ENCODE data around the gene LILRB5.
"Not testable (repeated sequence)": the region's sequence is repeated elsewhere in the genome, so short reads cannot be mapped to it uniquely, and the experiment has no call there.

LILRB5 gene

DNA sequence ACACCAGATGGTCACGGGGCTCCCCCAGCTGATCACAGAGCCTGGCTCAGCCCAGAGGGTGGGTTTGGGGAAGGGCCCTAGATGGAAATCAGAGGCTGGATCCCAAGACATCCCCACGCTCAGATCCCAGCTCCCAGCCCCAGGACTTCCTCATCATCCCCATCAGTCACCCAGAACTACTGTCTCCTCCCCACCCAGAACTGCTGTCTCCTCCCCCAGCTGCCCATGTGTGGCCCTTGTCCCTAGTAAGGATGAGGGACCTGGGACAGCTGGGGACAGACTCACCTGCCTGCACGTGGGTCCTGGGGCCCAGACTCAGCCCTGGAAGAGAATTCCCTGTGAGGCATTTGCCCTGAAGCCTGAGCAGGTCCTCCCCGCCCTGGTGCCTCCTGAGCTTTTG lies 14.8 kb downstream of the LILRB5 start:
- DNase-seq (ENCODE audit: low read depth): not testable (repeated sequence)

DNA sequence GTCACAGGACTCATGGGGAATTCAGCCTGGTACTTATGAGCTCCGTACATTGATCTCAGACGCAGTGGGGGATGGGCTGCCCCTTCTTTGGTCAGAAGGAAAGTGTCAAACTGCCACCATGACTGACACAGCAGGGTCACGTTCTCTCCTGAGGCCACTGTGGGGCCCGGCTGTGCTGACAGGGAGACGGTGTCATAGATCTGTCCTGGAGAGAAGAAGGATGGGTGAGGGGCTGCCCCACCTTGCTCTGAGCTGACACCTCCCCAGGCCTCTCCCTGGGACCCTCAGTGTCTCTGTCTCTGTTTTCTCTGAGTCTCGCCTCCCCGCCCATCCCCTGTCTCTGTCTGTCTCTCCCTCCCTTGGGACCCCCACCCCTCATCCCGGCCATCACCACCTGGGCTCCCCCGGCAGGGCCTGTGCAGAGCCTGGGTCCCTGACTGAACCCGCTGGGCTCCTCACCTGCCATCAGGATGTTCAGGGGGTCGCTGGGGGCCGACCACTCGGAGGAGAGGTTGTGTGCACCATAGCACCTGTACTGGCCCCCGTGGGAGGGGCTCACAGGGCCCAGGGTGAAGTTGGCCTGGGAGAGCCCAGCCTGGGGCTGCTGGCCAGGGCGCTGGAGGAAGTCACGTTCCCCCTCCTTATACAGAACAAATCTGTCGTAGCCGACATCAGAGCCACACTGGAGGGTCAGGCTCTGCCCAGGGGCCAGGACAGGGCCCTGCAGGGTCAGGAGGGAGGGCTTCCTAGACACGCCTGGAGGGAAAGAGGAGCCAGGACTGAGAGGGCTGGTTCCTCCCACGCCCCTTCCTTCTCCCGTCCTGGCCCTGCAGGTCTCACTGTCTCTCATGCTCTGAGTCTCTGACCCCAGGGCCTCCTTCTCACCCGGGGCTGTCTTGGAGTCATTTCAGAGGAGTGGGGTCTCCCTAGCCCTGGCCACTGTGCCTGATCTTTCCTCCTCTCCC lies 16.4 kb downstream of the LILRB5 start:
- DNase-seq (ENCODE audit: low read depth): not testable (repeated sequence)

DNA sequence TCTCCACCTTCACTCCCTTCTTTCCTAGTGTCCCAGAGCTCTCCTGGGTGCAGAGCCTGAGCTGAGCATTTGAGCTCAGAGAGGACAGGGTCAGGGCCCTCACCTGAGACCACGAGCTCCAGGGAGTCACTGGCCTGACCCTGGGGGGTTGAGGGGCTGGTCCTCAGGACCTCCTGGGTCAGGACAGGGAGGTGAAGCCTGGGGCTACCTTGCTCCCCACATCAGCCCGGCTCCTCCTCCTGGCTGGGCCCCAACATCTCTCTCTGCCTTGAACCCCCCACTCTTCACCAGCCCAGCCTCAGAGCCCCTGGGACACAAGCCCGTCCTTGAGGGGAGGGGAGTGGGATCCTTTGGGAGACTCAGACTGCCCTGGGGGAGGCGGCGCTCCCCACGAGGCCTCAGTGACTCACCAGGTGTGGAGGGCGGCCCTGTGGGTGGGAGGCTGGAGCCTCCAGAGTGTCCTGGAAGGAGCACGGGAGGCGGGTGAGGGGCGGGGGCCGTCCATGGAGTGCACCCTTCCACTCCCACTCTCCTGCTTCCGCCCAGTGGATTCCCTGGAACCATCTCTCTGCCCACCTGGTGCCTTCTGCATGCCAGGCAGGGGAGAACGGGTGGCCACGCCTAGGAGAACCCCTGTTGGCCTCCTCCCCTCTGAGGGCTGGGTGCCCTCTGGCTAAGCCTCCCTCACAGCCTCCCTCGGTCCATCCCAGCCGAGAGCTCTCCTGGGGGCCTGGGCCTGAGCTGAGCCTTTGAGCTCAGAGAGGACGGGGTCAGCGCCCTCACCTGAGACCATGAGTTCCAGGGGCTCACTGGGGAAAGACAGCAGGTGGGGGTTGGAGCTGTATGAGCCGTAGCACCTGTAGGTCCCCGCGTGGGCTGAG lies 17.3 kb downstream of the LILRB5 start:
- DNase-seq (ENCODE audit: low read depth): not testable (repeated sequence)

DNA sequence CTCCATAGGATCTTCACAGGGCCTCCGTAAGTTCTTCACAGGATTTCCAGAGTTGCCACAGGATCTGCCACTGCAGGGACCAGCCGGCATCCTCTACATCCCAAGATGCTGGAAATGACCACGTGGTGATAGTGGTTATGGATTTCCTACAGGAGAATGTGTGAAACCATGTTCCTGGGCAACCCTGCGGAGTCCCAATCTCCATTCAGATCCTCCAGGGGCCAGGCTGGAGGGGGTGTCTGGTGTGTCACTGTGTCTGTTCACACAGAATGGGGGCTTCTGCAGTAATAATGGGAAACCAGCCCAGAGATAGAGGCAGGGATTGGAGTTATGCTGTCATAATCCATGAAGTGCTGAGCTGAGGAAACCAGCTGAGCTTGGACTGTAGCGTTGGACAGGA lies 23.1 kb downstream of the LILRB5 start:
- DNase-seq (ENCODE audit: low read depth): no peak

DNA sequence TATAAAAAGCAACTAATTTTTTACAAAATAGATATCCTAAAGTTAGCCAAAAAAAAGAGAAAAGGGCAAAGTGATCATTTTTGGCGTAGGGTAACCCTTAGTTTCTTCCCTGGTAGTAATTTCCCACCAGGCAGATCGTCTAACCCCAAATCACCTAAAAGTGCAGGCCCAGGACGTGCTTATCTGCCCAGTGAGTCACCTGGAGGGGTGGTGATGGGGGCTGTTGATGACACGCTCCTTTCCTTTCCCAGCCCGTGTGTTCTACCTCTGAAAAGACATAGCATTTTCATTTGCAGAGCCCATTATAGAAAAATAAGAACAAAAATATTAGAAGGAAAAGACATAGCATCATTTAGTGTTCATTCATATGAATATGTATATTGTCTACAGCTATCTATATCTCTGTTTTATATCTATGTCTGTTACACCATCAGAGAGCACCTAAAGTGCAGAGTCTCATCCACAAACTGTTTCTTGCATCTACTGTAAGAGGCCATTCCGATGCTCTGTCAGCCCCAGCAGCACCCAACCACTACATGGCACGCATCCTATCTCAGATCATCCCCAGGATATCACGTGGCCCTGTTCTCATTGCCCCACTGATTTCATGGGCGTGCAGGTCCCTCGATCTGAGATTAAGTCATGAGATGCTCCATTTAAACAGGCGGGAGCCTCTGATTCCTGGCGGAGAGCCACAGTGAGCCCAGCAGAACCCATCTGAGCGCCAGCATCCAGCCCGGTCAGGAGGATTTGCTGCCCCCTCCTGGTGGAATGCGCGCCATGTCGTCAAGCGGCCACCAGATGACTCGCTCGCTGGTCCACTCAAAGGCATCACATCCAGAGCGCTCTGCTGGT lies 25.8 kb downstream of the LILRB5 start:
- DNase-seq (ENCODE audit: low read depth): peak; percentile 63

DNA sequence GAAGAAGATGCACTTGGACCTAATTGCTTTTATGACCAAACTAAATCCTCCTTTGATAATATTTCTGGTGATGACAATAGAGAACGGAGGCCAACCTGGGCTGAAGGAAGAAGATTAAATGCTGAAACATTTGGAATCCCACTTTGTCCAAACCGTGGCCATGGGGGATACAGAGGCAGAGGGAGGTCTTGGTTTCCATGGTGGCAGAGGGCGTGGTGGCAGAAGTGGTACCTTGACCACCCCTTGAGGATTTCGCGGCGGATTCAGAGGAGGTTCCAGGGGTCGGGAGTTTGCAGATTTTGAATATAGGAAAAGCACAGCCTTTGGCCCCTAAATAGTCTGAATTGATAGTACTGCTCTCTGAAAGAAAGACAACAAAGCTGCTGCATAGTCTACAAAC lies 27.0 kb downstream of the LILRB5 start:
- no peak for DNase-seq (ENCODE audit: low read depth)

DNA sequence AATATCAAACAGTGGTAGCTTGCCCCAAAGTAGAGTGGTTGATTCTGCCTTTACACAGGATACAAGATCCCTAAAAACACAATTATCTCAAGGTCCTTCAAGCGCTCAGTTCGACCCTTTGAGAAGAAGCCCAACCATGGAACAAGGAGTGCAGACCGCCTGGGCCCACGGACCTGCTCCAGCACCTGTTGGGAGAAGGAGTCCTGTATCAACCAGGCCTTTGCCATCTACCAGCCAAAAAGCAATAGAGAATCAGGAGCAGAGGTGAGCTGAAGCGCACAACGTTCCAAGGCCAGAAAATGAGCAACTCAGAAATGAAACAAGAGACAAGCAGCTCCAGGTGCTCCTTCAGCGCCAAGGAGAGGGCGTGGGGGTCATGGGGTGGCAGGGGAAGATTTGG lies 27.9 kb downstream of the LILRB5 start:
- no peak for DNase-seq (ENCODE audit: low read depth)

DNA sequence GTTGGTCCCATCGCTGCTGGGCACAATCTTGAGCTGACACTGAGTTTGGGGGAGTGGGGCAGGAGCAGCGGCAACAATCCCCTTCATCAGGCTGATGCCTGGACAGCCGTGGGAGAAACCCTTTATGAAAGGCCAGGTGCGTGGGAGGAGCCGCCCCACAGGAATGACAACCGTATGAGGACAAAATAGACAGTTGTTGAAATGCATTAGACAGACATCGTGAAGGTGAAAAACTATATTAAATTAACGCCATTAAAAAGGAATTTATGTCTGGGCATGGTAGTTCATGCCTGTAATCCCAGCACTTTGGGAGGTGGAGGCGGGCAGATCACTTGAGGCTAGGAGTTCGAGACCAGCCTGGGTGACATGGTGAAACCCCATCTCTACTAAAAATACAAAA lies 32.5 kb downstream of the LILRB5 start:
- not testable (repeated sequence) for DNase-seq (ENCODE audit: low read depth)

DNA sequence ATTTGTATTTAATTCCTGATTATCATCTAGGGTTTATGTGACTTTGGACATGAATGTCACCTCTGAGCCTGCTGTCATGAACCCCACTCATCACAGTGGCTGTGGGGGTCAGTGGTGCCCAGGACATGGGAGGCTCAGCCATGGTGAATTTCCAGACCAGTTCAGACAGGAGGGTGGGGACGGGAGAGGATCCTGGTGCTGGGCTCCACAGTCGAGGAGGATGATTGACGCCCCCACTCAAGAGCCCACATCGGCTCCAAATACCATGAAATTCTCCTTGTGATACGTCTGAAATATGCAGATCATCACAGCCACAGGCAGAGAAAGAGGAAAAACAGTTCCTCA lies 33.2 kb downstream of the LILRB5 start:
- not testable (repeated sequence) for DNase-seq (ENCODE audit: low read depth)

DNA sequence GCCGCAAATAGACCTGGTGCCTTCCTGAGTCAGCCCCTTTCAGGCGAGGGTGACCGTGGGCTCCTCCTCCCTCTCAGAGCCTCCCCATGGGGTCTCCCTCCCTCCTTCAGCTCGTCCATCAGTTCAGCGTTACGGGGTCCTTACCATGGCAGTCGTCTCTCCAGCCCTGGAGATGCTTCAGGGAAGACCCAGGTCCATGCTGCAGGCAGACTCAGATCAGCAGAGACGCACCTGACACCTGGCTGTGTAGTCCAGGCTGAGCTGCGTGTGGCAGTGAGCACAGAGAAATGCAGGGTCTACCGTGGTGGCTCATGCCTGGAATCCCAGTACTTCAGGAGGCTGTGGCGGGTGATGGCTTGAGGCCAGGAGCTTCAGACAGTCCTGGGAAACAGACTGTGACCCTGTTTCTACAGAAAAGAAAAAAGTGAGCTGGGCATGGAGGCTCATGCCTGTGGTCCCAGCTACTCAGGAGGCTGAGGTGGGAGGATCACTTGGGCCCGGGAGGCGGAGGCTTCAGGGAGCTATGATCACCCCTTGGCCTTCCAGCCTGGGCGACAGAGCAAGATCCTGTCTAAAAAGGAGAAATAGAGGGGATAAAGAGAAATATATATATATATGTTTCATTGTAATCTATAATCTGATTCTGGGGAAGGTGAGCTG lies 33.7 kb downstream of the LILRB5 start:
- DNase-seq (ENCODE audit: low read depth): not testable (repeated sequence)

DNA sequence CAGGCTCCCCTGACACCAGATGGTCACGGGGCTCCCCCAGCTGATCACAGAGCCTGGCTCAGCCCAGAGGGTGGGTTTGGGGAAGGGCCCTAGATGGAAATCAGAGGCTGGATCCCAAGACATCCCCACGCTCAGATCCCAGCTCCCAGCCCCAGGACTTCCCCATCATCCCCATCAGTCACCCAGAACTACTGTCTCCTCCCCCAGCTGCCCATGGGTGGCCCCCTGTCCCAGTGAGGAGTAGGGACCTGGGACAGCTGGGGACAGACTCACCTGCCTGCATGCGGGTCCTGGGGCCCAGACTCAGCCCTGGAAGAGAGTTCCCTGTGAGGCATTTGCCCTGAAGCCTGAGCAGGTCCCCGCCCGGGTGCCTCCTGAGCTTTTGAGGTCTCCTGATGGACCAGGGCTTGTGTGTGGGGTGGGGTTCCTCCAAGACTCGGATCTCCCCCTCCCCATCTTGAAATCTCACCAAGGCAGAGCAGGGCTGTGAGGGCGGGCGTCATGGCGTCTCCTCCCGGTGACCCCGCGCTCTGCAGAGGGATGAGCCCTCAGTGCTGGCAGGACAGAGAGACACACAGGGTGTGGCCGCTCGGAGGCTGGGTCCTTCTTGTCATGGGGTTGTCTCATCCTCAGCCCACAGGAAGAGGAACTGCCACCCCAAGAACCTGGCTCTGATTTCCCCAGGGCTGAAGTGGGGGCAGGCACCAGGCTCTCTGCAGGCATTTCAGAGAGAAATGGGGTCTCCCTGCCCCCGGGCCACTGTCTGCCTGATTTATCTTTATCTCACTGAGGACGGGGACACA lies 34.4 kb downstream of the LILRB5 start, which contains the start of gene LILRB3:
Gene LILRB3 (minus strand): TSS at position 534 of the 803 bp plus-strand sequence. CDS start 31 bp downstream, at position 503.
- DNase-seq (ENCODE audit: low read depth): not testable (repeated sequence)

DNA sequence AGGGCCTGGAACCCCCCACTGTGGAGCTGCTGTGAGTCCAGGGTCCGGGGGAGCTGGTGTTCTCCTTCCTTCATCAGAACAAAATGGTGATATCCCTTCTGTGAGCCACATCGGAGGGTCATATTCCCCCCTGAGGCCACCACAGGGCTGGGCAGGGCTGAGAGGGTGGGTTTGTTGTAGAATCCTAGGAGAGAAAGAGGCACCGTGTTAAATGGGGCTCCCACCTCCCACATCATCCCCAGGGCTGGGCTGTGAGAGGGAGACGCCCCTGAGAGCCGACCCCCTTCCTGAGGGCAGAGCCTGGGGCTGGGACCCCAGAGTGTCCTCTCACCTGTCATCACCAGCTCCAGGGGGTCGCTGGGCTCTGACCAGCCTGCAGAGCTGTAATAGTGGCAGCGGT lies 35.1 kb downstream of the LILRB5 start:
- DNase-seq (ENCODE audit: low read depth): not testable (repeated sequence)

DNA sequence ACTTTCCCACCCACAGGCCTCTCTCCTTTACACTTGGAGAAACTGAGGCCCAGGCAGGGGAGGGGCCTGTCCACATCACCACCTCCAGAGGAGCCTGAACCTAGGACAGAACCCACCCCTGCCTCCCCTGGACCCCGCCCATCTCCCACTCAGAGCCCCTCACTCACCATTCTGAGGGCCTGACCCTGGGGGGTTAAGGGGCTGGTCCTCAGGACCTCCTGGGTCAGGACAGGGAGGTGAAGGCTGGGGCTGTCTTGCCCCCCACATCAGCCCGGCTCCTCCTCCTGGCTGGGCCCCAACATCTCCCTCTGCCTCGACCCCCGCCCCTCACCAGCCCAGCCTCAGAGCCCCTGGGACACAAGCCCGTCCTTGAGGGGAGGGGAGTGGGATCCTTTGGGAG lies 37.4 kb downstream of the LILRB5 start:
- DNase-seq (ENCODE audit: low read depth): not testable (repeated sequence)

DNA sequence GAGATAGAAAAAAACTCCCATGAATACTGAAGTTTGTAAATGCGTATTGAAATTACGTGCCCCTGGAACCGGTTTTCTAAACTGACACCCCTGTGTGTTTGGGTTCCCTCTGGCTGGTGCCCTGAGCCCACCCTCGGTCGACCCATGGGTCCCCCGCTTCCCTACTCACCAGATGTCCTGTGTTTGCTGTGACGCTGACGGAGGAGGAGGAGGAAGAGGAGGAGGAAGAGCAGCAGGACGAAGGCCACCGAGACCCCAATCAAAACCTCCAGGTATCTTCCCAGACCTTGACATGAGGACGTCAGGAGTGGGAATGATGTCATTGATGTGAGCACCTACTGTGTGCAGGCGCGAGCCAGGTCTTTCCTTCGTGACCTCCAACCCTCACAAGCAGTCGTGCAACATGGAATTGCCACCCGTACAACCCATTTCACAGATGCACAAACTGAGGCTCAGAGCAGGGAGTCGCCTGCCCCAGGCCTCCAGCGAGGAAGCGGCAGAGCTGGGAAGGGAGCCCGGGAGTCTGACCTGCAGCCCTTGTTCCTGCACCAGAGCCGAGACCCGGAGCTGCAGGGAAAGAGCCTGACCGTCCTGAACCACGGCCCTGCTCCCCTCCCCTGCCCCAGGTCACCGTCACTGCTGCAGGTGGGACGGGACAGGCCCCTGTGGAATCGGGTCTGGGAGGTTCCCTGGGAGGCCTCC lies 38.0 kb downstream of the LILRB5 start:
- DNase-seq (ENCODE audit: low read depth): no peak

DNA sequence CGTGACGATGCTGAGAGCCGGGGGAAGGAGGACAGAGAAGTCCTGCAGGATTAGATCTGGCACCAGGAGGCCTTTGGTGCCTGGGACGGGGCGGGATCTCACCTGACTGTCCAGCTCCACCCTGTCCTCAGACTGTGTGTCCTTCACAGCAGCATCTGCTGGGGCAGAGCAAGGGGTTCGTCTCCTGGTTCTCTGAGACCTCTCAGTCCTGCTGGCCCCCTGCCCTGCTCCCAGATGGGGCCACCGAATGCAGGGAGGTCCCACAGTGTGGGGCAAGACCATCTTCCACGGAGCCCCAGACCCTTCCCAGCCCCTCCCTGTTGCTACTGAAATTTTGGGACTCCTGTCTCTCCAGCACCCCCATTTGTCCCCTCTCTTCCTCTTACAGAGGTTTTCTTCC lies 38.8 kb downstream of the LILRB5 start:
- DNase-seq (ENCODE audit: low read depth): no peak

DNA sequence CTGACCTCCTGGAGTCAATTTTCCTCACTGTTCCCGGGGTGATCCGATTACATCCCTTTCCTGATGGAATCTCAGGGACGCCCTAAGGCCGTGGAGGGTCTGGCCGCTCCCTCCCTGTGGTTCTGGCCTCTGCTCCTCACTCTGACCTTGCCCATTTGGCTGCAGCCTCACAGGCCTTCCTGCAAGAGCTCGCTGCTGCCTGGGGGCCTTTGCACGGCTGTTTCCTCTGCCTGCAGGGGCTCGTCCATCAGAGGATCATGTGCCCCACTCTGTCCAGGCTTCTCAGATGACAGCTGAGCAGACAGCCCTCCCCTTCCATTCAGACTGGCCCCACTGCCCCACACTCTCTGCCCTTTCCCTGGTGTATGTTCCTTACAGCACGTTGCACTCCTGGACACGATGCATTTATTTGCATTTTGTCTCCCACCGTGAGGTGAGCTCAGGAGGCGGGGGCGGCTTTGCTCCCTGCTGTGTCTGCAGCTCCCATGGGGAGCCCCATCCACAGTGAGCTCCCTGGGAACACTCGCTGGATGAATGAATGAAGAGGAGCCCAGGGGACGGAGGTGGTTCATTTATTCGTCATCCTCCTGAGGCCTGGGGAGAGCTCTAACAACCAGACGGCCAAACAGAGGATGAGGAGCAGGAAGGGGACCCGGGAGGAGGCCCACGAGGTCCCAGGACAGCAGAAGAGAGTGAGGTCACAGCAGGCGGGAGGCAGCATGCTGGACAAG lies 39.4 kb downstream of the LILRB5 start:
- not testable (repeated sequence) for DNase-seq (ENCODE audit: low read depth)

DNA sequence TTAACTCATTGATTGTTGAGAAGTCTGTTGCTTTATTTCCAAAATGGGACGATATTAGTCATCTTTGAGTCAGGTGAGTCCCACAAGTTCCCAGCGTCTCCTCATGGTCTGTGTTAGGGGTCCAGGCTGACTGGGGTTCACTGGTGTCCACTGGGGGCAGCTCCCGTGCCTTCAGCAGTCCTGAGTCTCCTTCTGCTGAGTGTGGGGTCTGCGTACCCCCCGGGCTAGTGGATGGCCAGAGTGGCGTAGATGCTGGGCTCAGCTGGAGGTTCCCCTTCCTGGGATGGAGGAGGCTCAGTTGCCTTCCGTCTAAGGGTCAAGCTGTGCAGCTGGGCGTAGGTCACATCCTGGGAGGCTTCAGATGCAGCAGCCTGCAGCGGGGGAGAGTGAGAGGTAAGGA lies 40.2 kb downstream of the LILRB5 start:
- no peak for DNase-seq (ENCODE audit: low read depth)

DNA sequence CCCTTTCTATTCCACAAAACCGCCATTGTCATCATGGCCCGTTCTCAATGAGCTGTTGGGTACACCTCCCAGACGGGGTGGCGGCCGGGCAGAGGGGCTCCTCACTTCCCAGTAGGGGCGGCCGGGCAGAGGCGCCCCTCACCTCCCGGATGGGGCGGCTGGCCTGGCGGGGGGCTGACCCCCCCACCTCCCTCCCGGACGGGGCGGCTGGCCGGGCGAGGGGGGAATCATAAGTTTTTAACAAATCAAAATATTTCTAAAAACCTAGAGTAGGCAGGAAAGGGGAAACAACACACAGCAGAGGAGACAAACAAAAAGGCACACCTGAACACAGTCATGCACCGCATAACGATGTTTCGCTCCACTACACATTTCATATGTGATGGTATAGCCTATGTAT lies 42.3 kb downstream of the LILRB5 start:
- not testable (repeated sequence) for DNase-seq (ENCODE audit: low read depth)

DNA sequence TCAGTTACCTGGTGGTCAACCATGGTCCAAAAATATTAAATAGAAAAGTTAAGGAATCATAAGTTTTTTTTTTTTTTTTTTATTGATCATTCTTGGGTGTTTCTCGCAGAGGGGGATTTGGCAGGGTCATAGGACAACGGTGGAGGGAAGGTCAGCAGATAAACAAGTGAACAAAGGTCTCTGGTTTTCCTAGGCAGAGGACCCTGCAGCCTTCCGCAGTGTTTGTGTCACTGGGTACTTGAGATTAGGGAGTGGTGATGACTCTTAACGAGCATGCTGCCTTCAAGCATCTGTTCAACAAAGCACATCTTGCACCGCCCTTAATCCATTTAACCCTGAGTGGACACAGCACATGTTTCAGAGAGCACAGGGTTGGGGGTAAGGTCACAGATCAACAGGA lies 42.9 kb downstream of the LILRB5 start:
- DNase-seq (ENCODE audit: low read depth): not testable (repeated sequence)

All from CMK (cell line).